HS-5 (cell line): ENCODE results near the gene CMBL.
A peak's percentile ranks its signal among the peaks of the same experiment; 100 is the strongest.
"Not testable (repeated sequence)": the region's sequence is repeated elsewhere in the genome, so short reads cannot be mapped to it uniquely, and the experiment has no call there.

Experiments
- DNase-seq: peaks from one replicate; pipeline ENCODE4 v3.0.0-alpha.2; 2012; ENCODE audit warnings: low read depth

CMBL gene

DNA sequence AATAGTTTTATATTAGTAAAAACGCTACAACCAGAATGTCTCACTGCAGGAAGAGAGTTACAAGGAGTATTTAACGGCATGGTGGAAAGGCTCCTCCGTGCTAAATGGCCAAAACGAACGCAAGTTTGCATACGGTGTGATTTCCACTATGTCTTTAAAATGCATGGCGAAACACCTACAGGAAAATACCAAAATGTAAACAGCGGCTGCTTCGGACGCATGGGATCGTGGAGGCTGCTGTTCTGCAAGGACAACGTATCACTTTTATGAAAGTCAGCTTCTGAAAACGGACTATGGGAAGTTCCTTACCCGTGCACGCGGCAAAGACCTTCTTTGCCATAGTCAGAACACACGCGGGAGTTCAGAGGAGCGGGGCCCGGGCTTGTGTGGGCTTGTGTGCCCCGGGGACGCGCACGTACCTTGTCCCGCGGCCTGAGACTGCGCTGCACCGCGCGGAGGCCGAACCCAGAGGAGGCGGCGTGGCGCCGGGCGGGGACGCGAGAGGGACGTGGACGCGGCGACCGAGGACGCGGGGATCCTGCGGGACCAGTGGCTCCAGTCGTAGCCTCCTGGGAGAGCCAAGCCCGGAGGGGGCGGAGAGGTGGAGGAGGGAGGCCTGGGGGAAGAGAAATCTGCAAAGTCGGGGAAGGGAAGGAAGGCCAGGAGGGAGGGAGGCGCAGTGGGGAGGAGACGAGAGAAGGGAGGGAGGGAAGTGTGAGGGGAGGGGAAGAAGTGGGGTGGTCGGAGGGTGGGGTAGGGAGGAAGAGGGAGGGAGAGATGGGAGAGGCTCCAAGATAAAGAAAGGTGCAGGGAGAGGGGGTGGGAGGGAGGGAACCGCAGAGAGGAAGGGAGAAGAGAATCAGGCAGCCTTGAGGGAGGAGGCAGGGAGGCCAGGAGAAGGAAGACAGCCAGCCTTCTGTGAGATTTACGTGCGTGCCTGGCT lies at the start of gene CMBL:
Gene CMBL (minus strand): TSS at position 697 of the 943 bp plus-strand sequence. CDS start 17,140 bp downstream, outside the sequence.
- DNase-seq = peak; percentile 24

DNA sequence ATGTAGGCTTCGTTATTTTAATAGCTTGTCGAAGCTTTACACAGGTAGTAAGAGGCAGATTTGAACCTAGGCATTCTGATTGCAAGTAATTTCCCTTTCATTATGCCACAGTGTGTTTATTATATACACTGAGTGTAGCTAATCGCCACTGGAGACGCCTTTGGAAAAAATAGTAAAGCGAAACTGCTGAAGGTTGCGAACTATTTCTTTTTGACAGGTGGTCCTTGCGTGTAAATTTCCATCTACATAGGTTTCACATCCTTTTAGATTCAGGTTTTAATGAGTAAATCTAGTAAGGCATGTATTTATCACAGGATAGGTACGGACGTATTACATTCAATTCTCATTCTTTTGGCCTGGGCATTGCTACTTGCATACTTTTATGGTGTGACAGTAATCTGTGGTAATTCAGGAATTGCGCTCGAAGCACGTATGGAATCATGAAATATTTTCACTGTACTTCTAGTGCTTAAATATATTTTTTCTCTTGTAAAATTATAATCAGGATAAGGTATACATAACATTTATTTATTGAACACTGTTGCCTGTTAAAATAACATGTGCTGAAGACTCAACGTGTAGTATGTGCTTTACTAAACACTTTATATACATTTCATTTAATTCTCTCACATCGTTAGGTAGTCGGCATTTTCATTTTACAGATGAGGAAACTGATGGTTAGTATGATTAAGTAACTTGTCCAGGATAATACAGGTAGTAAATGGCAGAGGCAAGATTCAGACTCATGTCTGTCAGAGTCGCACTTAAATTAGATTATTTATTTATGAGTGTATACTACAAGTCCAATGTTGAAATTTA lies 47.6 kb upstream of the CMBL start:
- peak; percentile 69 for DNase-seq

DNA sequence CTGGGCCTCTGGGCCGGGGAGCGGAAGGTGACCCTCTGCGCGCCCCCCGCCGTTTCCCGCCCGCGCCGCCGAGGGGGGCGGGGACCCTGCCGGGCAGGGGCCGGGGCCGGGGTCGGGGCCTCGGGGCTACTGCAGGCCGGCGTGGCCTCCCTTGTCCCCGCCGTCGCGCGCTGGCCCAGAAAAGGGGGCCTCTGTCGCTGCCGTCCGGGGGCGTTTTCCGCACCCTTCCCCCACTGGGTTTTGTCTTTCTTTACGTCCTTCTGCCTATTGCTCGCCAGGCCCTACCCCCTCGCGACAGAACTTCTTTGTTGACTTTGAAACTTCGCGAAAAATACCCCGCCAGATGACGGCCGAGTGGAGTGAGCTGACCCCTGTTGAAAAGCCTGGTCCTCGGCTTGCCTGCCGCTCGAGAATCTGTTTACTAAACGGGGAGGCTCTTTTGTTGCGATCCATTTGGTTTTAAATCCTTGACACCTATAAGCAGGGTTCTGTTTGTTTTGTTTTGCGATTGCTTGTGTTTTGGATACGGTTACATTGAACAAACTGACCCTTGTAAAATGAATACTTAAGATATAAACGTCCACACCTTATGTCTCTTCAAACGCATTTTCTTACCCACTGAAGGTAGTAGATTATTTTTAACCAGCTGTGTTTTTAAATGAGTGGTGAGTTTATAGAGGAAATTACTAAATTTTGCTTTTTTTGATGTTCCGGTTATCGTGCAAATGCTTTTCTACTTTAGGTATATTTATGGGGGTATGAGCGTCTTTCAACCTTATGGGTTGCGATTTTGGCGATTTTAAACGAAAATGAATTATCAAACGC lies 46.6 kb upstream of the CMBL start:
- DNase-seq = no peak

DNA sequence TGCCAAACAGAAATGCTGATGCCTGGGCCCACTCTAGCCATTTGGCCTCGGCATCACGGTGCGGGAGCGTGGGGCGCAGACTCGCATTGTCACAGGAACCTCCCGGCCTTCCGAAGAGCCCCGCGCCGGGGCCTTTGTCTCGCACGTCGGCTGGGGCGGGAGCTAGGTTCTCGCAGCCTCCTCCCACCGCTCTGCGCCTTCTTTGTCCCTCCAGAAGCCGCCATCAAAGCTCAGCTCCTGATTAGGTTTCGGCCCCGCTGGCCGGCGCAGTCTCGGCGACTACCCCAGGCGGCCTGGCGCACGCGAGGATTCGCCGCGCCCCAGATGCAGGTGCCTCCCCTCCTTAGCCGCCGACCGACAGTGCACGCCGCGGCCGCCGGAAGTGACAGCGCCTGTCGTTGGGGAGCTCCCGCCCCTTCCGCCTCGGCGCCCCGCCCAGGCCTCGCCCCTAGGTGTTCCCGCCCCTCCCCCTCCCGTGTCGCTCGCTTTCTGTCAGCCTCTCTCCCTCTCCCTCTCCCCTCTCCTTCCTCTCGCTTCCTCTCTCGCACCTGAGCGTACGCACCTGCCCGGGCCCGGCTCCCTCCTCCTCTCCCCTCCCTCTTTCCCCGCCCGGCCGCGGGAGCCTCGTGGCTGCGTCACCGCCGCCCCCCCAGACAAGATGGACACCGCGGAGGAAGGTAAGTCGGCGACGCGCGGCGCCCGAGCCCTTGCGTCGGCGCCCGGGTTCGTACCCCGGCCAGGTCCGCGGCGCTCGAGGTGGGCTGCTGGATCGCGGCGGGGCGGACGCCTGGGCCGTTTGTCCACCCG lies 45.7 kb upstream of the CMBL start, which contains the start of gene MARCHF6:
Gene MARCHF6 (plus strand): TSS at position 455 of the 807 bp plus-strand sequence. CDS start 204 bp downstream, at position 659.
- no peak for DNase-seq

DNA sequence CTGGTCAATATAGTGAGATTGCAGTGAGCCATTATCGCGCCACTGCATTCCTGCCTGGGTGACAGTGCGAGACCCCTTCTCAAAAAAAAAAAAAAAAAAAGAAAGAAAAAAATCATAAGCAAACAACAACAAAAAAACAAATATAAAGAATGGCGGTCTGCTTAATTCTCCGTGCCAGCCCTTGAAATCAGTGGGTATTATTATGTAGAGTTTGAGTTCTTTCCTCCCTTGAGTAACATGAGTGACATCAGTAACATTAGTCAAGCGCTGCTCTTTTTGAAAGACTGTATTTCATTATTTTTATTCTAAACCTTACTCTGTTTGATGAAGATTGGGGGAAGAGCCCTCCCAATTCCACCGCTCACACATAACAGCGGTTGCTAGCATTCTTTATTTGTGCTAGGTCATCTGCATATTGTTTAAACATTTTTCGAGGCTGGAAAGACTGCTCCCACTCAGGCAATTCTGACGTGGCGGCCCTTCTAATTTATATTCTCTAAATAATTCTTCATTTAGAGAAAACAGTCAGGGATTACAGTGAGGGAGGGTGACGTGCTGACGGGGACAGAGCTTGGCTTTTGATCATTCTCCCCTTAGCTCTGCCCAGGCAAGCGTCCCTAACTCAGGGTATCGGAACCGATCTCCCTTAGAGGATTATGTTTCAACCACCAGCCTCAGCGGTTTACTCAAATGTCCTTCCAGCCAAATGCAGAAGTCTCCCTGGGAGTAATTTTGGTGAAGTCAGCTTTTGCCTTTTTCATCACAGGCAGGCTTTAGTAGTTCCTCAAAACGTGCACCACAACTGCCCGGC lies 44.9 kb upstream of the CMBL start:
- no peak for DNase-seq

DNA sequence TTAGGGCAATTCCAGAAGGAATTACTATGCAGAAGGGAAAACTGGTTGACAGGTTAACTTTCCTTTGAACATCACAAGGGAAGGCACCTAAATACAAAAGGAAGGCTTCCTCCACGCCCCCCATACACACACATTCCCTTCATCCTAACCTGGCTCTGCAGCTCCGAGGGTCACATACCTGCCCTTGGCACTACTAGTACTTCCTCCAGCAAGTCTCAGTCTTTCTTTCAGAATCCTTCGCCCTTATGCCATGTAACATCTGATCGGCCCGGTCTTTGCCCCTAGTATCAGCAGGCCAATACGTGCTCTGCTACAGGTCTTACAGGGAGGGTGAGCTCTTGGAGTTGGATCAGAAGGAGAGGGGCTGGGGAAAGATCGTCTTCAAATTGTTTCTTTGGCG lies 44.2 kb upstream of the CMBL start:
- no peak for DNase-seq

DNA sequence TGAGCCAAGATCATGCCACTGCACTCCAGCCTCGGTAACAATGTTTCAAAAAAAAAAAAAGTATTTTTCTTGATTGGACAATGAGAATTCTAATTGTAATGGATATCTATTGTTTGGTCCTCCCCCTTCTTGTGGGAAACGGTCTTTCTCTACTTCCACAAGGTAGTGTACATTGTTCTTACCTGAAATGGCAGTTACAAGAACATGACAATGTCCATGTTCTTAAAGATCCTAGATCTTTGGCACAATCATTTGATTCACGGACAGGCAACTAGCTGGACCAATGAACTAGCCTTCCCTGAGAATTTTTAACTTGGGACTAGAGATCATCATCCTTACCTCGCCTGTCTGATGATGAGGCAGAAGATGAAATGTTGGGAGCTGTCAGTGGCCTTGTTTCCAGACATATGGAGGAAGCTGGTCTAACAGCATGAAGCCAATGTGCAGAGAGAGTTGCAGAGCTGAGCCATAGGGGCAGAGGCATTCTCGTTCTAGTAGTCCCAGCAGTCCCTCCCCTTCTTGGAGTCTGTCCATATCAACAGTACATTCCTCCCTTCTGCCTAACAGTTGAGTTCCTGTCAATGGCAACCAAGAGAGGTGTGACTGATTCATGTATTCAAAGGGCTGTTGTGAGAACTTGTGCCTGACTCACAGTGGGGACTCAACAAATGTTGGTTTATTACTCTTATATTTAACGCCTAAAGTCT lies 43.6 kb upstream of the CMBL start:
- DNase-seq = no peak

DNA sequence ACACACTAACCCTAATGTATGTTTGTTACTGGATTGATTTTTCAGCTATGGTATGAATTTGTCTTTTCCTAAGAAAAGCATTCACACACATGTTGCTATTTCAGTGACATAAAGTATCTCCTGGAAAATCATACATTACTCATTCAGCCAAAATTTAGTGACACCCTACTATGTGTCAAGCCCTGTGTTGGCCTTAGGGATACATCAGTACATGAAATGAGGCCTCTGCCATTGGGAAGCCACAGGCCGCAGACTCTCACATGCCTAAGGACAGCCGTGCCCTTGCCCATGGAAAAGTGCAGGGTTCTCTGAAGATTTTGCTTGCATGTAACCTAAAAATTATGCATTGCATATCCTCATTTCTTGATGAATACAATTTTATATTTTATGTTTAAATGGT lies 40.6 kb upstream of the CMBL start:
- no peak for DNase-seq

DNA sequence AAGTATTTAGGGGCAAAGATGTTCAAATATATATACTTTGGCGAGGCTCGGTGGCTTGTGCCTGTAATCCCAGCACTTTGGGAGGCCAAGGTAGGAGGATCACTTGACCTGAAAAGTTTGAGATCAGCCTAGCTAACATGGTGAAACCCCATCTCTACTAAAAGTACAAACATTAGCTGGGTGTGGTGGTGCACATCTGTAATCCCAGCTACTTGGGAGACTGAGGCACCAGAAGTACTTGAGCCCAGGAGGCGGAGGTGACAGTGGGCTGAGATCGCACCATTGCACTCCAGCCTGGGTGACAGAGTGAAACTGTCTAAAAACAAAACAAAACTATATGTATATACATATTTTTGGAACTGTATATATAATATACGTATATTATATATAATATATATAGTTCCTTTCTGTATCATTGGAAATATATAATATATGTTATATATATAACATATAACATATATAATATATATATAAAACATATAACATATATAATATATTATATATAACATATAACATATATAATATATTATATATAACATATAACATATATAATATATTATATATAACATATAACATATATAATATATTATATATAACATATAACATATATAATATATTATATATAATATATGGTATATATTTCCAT lies 36.9 kb upstream of the CMBL start:
- not testable (repeated sequence) for DNase-seq

DNA sequence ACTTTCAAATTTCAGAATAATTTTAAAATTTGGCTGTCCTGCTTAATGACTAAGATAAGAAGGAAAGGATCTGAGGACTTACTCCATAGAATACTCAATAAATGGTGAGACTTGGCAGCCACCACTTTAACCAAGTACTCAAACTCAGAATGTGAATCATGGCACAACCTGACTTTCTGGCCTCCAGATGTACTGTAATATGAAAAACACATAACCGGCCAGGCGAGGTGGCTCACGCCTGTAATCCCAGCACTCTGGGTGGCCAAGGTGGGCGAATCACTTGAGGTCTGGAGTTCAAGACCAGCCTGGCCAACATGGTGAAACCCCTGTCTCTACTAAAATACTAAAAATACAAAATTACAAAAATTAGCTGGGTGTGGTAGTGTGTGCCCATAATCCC lies 35.8 kb upstream of the CMBL start:
- DNase-seq = no peak

DNA sequence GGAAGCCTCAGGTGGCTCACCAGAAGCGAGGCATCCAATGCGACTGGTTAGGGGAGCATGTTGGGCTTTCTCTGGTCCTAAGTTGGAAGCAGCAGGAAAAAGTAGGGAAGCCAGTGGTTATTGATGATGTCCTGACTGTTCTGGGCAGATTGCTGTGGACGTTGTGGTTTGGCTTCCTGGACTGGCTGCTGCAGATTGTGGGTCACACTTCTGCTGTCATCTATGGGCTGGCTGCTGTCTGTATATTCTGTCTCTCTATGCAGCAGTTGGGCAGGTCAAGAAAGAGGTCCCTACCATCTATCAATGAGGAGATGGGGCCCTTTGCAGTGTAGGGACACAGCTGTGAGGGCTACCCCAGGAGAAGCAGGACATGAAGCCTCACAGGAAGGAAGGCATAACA lies 32.3 kb upstream of the CMBL start:
- no peak for DNase-seq

DNA sequence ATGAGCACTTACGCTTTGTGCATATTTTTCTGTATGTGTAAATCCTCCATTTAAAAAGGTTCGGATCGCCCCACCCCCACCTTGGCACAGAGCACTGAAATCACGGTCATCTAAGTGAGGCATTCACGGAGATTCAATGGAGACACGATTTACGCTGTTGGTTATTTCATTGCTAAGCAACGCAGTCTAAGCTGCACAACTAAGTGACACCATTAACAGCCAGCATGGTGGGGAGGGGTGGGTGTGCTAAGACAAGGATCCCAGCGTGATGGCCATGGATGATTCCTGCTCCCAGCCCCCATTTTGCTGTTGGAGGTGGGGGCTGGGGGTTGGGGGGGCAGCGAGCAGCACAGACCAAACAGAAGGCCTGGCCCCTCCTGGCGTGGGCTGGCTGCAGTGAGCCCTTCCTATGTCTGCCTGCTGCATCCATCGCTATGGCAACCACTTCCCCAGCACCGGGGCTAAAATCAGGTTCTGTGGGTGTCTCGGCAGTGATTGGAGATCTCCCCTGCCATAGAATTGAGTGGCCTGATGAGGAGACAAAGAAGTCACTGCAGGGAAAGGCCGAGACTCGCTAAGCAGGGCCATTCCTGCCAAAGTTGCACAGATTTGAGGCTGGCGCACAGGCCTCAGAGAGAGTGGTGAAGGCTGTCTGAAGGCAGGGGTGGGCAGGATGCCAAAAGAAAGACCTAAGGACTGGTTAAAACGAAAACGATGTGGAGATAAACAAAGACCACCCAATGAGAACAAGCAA lies 31.5 kb upstream of the CMBL start:
- DNase-seq = no peak

DNA sequence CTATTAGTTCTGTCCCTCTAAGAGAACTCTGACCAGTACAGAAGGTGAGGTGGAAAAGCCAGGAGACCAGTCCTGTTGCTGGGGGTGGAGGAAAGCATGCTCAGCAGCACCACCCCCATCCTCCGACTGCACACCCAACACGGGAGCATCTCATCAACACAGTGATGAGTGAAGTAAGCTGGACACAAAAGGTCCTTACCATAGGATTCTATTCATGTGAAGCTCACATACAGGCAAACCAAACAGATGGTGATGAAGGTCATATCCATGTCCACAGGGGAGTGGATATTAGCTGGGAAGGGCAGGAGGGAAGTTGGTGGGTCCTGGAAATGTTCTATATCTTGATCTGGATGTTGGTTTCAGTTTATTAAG lies 31.0 kb upstream of the CMBL start:
- DNase-seq = no peak

DNA sequence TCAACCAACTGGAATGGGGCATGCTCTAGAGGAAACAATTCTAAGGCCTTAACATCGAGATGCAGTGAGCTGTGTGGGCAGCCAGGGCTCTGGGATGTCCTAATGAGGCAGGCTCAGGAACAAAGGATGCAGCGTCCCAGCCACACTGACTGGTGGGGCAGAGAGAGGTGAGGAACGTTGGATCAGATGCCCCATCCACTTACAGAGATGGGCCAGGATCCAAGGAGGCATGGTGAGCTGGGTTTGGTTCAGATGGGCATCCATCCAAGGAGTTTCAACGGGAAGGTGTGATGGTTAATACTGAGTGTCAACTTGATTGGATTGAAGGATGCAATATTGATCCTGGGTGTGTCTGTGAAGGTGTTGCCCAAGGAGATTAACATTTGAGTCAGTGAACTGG lies 30.3 kb upstream of the CMBL start:
- no peak for DNase-seq

DNA sequence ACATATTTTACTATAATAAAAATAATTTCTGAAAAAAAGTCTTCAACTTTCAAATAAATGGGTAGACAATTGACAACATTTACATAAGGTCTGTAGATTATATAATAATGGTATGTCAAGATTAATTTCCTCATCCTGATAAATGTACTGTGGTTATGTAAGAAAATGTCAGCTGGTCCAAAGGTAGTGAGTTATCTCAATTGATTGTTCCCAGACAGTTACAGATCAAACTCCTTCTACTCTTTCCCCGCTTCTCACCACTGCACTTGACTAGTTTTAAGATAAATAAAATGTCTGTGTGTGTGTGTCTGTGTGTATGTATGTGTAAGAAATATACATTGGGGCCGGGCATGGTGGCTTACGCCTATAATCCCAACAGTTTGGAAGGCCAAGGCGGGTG lies 29.4 kb upstream of the CMBL start:
- no peak for DNase-seq

DNA sequence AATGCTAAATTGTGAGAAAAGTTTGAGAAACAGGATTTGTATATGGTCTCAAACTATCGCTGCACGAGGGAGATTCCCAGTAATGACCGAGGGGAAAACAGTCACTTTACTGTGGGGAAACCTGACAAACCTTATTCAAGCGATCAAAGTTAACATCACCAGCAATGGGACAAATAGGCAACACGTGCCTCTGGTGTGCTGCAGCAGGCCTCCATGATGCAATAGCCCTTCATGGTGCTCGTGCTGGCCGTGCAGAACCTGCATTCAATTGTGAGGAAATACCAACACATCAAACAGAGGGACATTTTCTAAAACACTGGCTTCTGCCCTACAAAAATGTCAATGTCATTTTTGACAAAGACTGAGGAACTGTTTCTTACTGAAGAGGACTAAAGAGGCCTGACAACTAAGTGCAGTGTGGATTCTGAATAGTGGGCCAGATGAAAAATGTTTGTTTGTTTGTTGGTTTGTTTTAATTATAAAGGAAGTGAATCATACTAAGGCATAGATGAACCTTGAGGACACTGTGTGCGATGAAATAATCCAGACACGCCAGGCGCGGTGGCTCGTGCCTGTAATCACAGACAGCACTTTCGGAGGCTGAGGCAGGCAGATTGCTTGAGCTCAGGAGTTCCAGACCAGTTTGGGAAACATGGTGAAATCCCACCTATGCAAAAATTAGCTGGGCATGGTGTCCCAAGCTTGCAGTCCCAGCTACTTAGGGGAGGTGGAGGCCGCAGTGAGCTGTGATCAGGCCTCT lies 28.2 kb upstream of the CMBL start:
- DNase-seq = no peak

DNA sequence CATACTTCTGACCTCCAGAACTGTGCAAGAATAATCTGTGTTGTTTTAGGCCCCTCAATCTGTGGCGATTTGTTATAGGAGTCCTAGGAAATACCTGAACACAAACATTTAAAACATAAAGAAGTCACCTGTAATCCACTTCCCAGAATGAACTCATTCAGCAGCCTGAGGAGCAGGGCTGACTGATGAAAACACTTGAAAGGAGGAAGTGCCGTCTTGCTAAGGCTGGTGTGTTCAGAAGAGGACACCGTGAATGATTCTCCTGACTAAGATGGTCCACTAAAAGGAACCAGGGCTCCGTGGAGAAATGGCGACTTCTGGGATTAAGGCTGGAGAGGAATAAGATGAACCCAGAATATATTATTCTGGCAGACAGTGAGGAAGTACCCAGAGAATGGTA lies 27.1 kb upstream of the CMBL start:
- no peak for DNase-seq
